ENCODE results near the gene EPHB6.

EPHB6 gene

GRCh38 chr7:142873281-142873784 lies 18.5 kb downstream of the EPHB6 start:
- DNase-seq, result peak; percentile 37

GRCh38 chr7:142873871-142874270 lies 19.0 kb downstream of the EPHB6 start:
- no peak for DNase-seq
- in situ Hi-C loops (cut with HindIII; ENCODE audit: low pct_ligation_motif_present, low pct_unique_long_range_greater_than_20kb, low sequenced_read_pairs), result no loop called here

More at GRCh38 chr7:142873281-142873784, 18.5 kb downstream of the EPHB6 start:
- in situ Hi-C loops (cut with HindIII; ENCODE audit: low pct_ligation_motif_present, low pct_unique_long_range_greater_than_20kb, low sequenced_read_pairs), result no loop called here

GRCh38 chr7:142874409-142874808 lies 19.5 kb downstream of the EPHB6 start:
- no peak for DNase-seq
- in situ Hi-C loops (cut with HindIII; ENCODE audit: low pct_ligation_motif_present, low pct_unique_long_range_greater_than_20kb, low sequenced_read_pairs), result no loop called here

- DNase-seq, result no peak
- in situ Hi-C loops (cut with HindIII; ENCODE audit: low pct_ligation_motif_present, low pct_unique_long_range_greater_than_20kb, low sequenced_read_pairs), result no loop called here
Measured at GRCh38 chr7:142874837-142875236, 20.0 kb downstream of the EPHB6 start.

GRCh38 chr7:142875456-142875855 lies 20.6 kb downstream of the EPHB6 start:
- DNase-seq, result no peak
- in situ Hi-C loops (cut with HindIII; ENCODE audit: low pct_ligation_motif_present, low pct_unique_long_range_greater_than_20kb, low sequenced_read_pairs), result no loop called here

GRCh38 chr7:142876236-142876960 lies 21.5 kb downstream of the EPHB6 start:
- no peak for DNase-seq
- in situ Hi-C loops (cut with HindIII; ENCODE audit: low pct_ligation_motif_present, low pct_unique_long_range_greater_than_20kb, low sequenced_read_pairs), result no loop called here

- no peak for DNase-seq
- in situ Hi-C loops (cut with HindIII; ENCODE audit: low pct_ligation_motif_present, low pct_unique_long_range_greater_than_20kb, low sequenced_read_pairs), result no loop called here
Measured at GRCh38 chr7:142876991-142877910, 22.4 kb downstream of the EPHB6 start.

GRCh38 chr7:142878315-142878714 lies 23.4 kb downstream of the EPHB6 start:
- in situ Hi-C loops (cut with HindIII; ENCODE audit: low pct_ligation_motif_present, low pct_unique_long_range_greater_than_20kb, low sequenced_read_pairs), result no loop called here
- no peak for DNase-seq

- in situ Hi-C loops (cut with HindIII; ENCODE audit: low pct_ligation_motif_present, low pct_unique_long_range_greater_than_20kb, low sequenced_read_pairs), result no loop called here
- no peak for DNase-seq
Measured at GRCh38 chr7:142879060-142879459, 24.2 kb downstream of the EPHB6 start.

- DNase-seq, result peak; percentile 60
- in situ Hi-C loops (cut with HindIII; ENCODE audit: low pct_ligation_motif_present, low pct_unique_long_range_greater_than_20kb, low sequenced_read_pairs), result no loop called here
Measured at GRCh38 chr7:142880876-142881505, 26.1 kb downstream of the EPHB6 start.

- DNase-seq, result no peak
- in situ Hi-C loops (cut with HindIII; ENCODE audit: low pct_ligation_motif_present, low pct_unique_long_range_greater_than_20kb, low sequenced_read_pairs), result no loop called here
Measured at GRCh38 chr7:142881586-142882337, 26.9 kb downstream of the EPHB6 start.

- DNase-seq, result no peak
- in situ Hi-C loops (cut with HindIII; ENCODE audit: low pct_ligation_motif_present, low pct_unique_long_range_greater_than_20kb, low sequenced_read_pairs), result no loop called here
Measured at GRCh38 chr7:142882338-142882678, 27.4 kb downstream of the EPHB6 start.

- in situ Hi-C loops (cut with HindIII; ENCODE audit: low pct_ligation_motif_present, low pct_unique_long_range_greater_than_20kb, low sequenced_read_pairs), result no loop called here
- DNase-seq, result no peak
Measured at GRCh38 chr7:142883145-142883544, 28.3 kb downstream of the EPHB6 start.

GRCh38 chr7:142883571-142884285 lies 28.9 kb downstream of the EPHB6 start:
- in situ Hi-C loops (cut with HindIII; ENCODE audit: low pct_ligation_motif_present, low pct_unique_long_range_greater_than_20kb, low sequenced_read_pairs), result no loop called here
- DNase-seq, result no peak

GRCh38 chr7:142884286-142884640 lies 29.4 kb downstream of the EPHB6 start:
- DNase-seq, result no peak
- in situ Hi-C loops (cut with HindIII; ENCODE audit: low pct_ligation_motif_present, low pct_unique_long_range_greater_than_20kb, low sequenced_read_pairs), result no loop called here

GRCh38 chr7:142885311-142886230 lies 30.7 kb downstream of the EPHB6 start, which contains the start of gene TRPV6:
TRPV6 (minus strand) TSS chr7:142885745.
- in situ Hi-C loops (cut with HindIII; ENCODE audit: low pct_ligation_motif_present, low pct_unique_long_range_greater_than_20kb, low sequenced_read_pairs), result no loop called here
- DNase-seq, result no peak

GRCh38 chr7:142886866-142887265 lies 32.0 kb downstream of the EPHB6 start:
- in situ Hi-C loops (cut with HindIII; ENCODE audit: low pct_ligation_motif_present, low pct_unique_long_range_greater_than_20kb, low sequenced_read_pairs), result no loop called here
- no peak for DNase-seq
